ENCODE measurements around the gene TOX4. TPM values are rescaled to one million over a fixed set of nuclear protein-coding genes. Genes with fewer than 3 reads are reported as not detected.

Gene TOX4
- total and polyA plus RNA-seq, 9 of the 15 experiments (the other 6 are each of a cell fraction or from before 2014, with no cell fraction given), result 9.9 to 76.5 (median 41.0) TPM

DNA sequence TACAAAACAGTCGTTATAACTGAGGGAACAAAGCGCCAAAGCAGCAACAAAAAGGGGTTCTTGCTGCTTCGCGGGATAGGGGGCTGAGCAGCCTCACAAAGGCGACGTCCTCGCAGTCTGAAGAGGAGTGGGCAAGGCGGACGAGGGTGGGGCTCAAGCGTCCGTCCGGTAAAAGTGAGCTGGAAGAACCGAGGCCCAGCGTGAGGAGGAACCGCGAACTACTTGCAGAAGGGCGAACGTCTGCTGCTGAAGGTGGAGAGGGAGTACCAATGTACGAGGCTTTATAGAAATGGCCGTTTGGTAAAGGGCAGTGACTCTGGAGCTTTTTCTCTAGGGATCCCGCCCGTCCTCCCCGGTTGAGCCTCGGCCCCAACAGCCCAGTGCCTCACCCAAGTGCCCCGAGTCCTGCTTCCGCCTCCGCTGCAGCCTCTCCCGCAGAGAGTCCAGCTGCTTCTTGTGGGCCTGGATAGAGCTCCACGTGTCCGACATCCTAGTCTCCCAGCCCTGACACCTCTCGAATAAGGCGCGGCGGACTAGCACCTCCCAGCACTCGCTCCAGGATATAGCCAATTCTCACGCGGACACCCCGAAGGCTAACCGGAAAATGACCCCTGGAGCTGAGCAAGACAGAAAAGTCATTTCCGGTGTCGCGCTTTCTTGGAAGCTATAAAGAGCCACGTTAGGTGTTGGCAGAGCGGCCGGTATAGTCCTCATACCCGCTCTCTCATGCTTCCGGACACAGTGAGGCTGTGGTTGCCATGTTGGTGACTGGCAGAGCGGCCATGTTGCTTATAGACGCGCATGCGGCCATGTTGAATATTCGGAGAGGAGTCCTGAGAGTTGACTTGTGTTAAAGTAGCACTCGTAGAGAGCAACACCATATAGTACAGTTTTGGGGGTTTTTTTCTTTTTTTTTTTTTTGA is 34.0 kb downstream of the TOX4 start, which contains the start of gene METTL3 (continued):
- TF ChIP-seq ZNF354B (CRISPR knock-in tag; IDR thresholded peaks at IDR 0.05) (no peak), ARNT (IDR thresholded peaks at IDR 0.05) (no peak), CHD4 (IDR thresholded peaks at IDR 0.05; ENCODE audit: insufficient read depth, insufficient replicate concordance, low read depth, low read length, poor library complexity, severe bottlenecking) (no peak), ZNF445 (CRISPR knock-in tag; IDR thresholded peaks at IDR 0.05; ENCODE audit: low read depth) (no peak), ILF3 (IDR thresholded peaks at IDR 0.05; ENCODE audit: borderline replicate concordance) (no peak), ZNF124 (CRISPR knock-in tag; IDR thresholded peaks at IDR 0.05) (no peak), GATA2 (CRISPR knock-in tag; IDR thresholded peaks at IDR 0.05) (no peak), CREB3L1 (IDR thresholded peaks at IDR 0.05; ENCODE audit: borderline replicate concordance, low read depth) (peak; percentile 75; the same call in 1 of the 2 replicates), MTF1 (CRISPR knock-in tag; IDR thresholded peaks at IDR 0.05; ENCODE audit: borderline replicate concordance) (no peak), ZNF766 (CRISPR knock-in tag; conservative IDR thresholded peaks at IDR 0.05) (peak; percentile 99), FOXJ2 (tag; IDR thresholded peaks at IDR 0.05) (peak; percentile 67; the same call in 1 of the 2 replicates), RFX5 (IDR thresholded peaks at IDR 0.05; ENCODE audit: low read depth, low read length) (no peak), SAFB2 (IDR thresholded peaks at IDR 0.05; ENCODE audit: borderline replicate concordance, low read depth, low read length, severe bottlenecking) (no peak), RBM34 (IDR thresholded peaks at IDR 0.05; ENCODE audit: borderline replicate concordance, insufficient read depth, low read length) (no peak), ARID1B (IDR thresholded peaks at IDR 0.05) (no peak), KAT2B (IDR thresholded peaks at IDR 0.05; ENCODE audit: low read depth, low read length) (no peak), TEAD4 (IDR thresholded peaks at IDR 0.05; ENCODE audit: low read length) (peak; percentile 52; the same call in 1 of the 2 replicates), TEAD4 (CRISPR knock-in tag; IDR thresholded peaks at IDR 0.05; ENCODE audit: borderline replicate concordance) (no peak), LEF1 (IDR thresholded peaks at IDR 0.05) (no peak), SREBF1 (IDR thresholded peaks at IDR 0.05; ENCODE audit: borderline replicate concordance, low read depth, low read length) (no peak), ZNF282 (CRISPR knock-in tag; IDR thresholded peaks at IDR 0.05) (no peak), ZNF133 (CRISPR knock-in tag; IDR thresholded peaks at IDR 0.05) (no peak)
- TF ChIP-seq, protein P1, sequence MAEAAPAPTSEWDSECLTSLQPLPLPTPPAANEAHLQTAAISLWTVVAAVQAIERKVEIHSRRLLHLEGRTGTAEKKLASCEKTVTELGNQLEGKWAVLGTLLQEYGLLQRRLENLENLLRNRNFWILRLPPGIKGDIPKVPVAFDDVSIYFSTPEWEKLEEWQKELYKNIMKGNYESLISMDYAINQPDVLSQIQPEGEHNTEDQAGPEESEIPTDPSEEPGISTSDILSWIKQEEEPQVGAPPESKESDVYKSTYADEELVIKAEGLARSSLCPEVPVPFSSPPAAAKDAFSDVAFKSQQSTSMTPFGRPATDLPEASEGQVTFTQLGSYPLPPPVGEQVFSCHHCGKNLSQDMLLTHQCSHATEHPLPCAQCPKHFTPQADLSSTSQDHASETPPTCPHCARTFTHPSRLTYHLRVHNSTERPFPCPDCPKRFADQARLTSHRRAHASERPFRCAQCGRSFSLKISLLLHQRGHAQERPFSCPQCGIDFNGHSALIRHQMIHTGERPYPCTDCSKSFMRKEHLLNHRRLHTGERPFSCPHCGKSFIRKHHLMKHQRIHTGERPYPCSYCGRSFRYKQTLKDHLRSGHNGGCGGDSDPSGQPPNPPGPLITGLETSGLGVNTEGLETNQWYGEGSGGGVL (CRISPR knock-in tag; IDR thresholded peaks at IDR 0.05), result no peak
- TF ChIP-seq, protein P2, sequence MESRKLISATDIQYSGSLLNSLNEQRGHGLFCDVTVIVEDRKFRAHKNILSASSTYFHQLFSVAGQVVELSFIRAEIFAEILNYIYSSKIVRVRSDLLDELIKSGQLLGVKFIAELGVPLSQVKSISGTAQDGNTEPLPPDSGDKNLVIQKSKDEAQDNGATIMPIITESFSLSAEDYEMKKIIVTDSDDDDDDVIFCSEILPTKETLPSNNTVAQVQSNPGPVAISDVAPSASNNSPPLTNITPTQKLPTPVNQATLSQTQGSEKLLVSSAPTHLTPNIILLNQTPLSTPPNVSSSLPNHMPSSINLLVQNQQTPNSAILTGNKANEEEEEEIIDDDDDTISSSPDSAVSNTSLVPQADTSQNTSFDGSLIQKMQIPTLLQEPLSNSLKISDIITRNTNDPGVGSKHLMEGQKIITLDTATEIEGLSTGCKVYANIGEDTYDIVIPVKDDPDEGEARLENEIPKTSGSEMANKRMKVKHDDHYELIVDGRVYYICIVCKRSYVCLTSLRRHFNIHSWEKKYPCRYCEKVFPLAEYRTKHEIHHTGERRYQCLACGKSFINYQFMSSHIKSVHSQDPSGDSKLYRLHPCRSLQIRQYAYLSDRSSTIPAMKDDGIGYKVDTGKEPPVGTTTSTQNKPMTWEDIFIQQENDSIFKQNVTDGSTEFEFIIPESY (CRISPR knock-in tag; IDR thresholded peaks at IDR 0.05), result no peak
